DMS114 treated with DMSO at 0.1 percent for 48 hours (cell line): ENCODE measurements around the gene LDLRAP1.

Experiments
- DNase-seq: peaks from one replicate; lab custom pipeline; 2025; ENCODE audit not compliant: unreplicated experiment; lab: John Stamatoyannopoulos, UW

LDLRAP1 gene

GRCh38 chr1:25523542-25523941 lies 19.9 kb upstream of the LDLRAP1 start:
- no peak for DNase-seq

GRCh38 chr1:25524568-25525360 lies 18.6 kb upstream of the LDLRAP1 start:
- DNase-seq: no peak

DNA sequence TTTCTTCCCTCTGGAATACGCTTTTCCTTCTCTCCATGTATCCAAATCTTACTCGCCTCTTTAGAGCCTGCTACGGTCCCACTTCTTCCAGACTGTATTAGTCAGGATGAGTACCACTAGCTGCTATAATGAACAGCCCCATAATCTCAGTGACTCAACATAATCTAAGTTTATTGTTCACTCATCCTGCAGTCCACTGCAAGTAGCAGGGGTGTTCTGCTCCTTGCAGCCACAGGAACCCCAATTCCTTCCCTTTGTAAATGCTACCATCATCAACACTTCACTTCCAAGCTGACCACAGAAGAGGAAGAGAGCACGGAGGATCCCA lies 18.1 kb upstream of the LDLRAP1 start:
- no peak for DNase-seq

DNA sequence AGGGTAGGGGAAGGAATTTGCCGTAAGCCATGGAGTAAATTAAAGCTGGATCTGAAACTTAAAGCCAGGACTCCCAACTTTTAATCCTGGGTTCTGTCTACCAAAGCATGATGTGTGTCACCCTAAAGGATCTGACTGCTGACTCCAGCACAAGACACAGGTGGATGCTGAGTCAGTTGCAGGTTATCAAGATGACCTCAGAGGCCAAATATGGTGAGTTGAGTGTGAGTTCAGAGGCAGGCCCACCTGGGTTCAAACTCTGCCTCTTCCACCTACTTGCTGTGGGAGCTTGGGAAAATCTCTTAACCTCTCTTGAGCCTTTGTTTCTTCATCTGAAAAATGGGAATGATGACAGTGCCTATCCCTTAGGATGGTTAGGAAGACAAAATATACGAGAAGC lies 16.7 kb upstream of the LDLRAP1 start:
- DNase-seq: no peak

DNA sequence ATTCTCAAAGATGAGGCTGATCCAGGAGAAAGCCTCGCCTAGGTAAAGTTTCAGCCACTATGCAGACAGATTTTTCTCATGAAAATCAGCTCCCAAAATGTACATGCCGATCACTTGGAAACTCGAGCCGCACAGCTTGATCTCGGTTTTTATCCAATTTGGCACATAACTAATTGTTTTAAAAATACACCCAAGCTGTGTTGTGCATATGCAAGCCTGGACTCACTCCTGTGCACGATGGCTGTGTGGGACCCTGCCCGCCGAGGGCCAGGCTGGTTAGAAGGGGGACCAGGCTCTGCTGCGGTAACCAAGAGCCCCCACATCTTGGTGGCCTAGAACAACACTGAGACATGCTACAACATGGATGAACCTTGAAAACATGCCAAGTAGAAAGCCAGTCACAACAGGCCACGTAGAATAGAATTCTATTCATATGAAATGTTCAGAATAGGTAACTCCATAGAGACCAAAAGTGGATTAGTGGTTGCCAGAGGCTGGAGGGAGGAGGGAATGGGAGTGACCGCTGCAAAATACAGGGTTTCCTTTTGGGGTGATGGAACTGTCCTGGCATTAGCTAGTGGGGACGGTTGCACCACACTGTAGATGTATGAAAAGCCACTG lies 16.1 kb upstream of the LDLRAP1 start:
- DNase-seq: no peak

GRCh38 chr1:25527946-25528595 lies 15.3 kb upstream of the LDLRAP1 start:
- no peak for DNase-seq

DNA sequence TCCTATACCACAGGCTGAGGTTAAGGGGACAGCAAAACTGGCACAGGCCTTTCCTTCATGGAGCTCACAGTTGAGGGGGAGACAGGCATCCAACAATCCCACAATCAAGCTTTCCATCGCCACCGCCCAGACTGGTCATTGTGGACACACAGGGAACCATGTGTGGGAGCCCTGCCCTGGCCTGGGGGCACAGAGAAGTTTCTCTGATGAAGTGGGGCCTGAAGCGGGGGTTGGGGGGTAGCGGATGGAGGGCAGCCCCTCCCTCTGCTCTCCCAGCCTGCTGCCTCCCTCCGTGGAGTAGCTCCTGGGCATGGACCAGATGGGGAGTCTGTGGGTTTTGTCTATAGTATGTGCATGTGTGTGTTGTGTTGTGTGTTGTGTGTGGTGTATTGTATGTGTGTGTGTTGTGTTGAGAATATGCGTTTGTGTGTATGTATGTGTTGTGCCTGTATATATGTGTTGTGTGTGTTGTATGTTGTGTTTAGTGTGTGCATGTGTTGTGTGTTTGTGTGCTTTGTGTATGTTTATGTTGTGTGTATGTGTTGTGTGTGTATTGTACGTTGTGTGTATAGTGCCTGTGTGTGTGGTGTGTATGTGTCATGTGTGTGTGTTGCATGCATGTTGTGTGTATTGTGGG lies 14.4 kb upstream of the LDLRAP1 start:
- no peak for DNase-seq

DNA sequence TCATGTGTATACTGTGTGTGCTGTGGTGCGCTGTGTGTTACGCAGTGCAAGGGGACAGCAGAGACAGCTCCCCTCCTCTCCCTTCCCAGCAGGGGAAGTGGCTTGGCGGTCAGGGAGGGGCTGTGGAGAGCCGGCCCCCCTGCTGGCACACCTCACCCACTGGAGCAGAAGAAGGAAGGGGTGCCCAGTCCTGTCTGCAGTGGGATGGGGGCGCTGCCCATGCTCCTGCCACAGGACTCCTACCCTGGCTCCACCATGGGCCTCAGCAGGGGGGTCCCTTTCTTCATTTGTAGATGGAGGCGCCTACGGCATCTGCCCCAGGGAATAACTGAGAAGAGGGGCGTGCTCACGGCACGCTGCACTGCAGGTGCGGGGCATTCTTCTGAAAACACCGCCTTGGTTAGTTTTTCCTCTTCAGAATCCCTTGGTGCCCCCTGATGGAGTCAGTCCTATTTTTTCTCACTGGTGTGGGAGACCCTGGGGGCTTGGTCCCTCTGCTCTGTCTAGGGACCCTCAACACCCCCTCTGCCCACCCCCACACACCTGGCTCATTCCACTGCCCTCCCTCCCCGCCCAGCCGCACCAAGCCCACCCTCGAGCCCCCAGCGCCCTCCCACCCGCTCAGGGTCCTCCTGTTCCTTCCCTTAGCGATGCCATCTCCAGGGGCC lies 13.8 kb upstream of the LDLRAP1 start:
- no peak for DNase-seq

DNA sequence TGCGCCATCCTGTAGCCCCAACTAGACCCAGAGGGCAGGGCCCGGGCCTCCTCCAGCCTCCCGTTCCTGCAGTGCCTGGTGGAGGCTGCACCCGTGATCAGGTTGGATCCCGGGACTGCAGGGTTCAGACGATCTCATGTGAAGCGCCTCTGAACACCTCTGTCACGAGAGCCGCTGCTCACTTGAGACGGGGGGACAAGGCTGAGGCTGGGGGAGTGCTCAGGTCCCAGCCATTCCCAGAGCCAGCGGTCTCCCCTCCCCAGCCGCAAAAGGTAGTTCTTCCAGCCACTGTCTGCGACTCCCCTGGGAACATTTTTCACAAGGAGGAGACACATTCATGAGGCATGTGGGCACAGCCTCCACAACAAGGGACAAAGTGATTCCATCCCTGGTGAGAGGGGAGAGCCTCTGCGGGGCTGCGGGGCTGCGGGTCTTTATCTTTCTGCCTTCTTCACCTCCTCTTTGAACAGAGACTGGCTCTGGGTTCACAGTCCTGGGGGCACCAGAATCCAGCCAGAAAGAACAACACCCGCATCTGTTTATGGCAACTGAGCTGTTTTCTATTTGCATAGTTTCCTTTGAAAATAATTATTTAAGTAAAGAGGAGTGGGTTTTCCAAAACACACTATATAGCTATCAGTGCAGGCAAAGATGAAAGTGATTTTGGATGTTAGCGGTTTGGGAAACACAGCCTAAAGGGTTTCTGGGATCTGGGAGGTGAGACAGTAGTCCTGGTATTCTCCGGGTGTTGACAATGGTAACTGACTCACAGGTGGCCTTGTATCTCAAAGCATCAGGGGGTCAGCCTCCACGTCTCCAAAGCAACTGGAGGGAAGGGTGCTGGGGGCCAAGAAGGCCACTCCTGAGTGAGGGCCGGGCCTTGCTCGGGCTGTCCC lies 13.0 kb upstream of the LDLRAP1 start:
- no peak for DNase-seq

GRCh38 chr1:25531082-25531461 lies 12.3 kb upstream of the LDLRAP1 start:
- DNase-seq: no peak

DNA sequence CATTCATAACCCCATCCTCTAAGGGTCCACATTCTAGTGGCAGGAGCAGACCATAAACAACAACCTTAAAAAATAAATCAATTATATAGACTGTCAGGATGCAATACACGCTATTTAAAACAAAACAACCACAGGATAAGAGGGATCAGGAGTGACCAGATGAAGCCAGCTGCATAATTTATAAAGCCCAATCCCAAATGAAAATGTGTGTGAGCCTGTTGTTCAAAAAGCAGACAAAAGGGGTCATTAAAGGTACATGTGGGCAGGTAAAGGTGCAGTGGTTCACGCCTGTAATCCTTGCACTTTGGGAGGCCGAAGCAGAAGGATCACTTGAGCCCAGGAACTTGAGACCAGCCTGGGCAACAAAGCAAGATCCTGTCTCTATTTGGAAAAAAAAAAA lies 10.4 kb upstream of the LDLRAP1 start:
- no peak for DNase-seq

DNA sequence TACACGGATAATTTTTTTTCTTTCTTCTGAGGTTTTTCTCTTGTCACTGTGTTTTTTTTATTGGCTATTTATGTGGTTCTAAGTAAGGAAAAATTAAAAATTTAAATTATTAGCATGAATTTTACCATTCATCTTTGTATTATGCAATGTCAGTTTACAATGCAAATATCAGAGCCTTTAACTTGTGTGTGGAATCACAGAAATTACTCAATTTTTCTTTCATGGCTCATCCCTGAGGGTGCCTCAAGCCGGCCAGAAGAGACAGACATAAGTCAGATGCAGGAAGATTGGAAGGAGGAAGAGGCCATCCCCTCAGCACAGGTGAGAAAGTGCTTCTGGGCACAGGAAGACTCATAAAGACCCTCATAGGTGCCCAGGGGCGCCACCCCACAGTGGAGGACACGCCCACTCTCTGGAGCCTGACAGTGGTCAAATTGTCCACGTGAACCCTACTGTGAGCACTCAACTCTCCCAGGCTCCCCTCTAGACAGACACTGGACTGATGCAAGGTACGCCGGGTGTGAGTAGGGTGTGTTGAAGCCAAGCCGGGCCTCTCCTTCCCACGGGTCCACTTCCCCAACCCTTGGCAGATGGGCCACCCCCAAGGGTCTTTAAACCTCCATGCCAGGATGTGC lies 9.5 kb upstream of the LDLRAP1 start:
- DNase-seq: no peak

DNA sequence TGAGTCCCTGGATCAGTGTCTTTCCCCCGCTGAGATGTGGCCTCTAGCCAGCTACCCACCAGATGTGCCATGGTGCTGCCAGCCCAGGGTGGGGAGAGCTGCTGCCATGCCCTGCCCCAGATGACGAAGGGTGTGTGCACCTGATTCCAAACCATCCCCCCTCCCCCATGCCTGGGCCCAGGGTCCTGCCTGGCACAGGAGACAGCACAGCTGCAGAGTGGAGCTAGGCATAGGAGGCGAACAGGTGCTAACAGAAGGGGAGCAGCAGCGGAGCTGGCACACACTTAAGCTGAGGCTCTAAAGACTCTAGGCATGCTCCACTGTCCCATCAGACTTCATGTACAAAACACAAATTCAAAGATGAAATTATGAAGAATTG lies 9.0 kb upstream of the LDLRAP1 start:
- no peak for DNase-seq

DNA sequence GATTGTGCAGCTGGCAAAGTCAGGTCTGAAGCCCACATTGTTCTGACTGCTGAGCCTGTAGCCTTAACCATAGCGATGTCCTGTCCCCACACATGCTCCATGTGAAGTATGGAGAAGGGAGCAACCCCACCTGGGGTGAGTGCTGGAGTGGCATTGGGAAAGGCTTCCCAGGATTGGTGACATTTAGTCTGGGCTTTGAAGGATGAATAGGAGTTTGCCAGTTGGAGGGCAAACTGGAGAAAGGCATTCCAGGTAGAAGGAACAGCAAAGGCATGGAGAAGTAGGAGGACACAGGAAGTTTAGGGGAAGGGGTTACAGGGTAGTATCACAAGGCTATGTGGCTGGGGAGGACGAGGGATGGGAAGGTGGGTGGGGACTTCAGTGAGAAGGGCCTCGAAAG lies 7.3 kb upstream of the LDLRAP1 start:
- DNase-seq: no peak

GRCh38 chr1:25537153-25537831 lies 6.1 kb upstream of the LDLRAP1 start:
- no peak for DNase-seq

DNA sequence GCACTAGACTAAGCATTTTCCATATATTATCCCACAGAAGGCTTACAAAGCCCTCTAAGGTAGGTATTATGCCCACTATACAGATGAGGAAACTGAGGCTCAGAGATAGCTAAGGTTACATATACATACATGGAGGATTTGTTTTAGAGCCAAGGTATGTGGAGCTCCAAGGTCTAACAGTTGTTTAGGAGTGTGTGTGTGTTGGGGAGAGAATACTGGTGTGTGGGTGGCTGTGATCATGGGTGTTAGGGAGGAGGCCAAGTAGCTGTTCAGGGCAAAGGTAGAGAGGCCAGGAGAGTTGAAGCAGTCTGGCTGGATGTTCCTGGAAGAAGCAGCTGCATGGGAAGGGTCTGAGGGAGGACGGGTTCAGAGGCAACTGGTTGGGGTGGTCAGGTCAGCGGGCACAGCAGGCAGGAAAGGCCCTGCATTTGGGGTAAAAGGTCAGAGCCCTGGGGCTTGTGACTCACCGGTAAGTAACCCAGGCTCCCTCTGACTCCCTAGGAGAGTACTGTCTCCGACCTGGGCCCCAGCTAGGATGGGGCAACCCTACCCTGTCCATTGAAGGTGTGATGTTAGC lies 5.1 kb upstream of the LDLRAP1 start:
- DNase-seq: no peak

- DNase-seq: no peak
Observed at GRCh38 chr1:25540750-25541342, 2.6 kb upstream of the LDLRAP1 start.

DNA sequence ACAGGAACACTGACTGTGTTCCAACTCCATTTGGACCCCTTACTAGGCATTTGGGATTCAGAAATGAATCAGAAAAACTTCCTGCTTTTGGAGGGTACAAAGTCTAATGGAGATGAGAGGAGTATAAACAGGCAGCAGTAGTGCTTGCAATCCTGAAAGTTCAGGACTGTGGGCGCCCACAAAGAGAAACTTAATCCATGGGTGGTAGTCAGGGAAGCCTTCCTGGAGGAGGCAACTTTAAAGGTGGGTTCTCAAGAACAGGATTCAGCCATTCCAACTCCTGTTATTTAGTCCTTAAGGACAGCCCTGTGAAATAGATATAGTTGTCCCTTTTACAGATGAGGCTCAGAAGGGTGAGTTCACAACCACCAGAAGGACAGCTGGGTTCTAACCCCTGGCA lies 2.0 kb upstream of the LDLRAP1 start:
- DNase-seq: no peak
